ENCODE results near the gene TAS2R5.
"Not testable (repeated sequence)": the region's sequence is repeated elsewhere in the genome, so short reads cannot be mapped to it uniquely, and the experiment has no call there.

TAS2R5 gene

DNA sequence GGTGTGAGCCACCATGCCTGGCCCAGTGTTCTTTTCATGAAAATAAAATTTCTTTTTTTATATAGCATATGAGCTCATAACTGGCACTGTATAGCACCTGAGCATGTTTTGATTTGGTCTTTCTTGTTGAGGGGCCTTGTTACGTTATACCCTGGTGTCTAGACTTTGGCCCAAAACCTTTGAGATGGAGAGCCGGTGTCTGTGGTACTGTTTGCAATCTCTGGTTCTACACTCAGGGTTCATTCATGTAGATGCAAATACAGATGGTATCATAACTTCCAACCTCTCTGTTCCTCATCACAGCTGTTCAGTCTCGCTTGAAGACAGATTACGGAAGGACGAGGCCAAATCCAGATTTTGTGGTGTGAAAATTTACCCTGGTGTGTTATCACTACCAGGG is at the start of gene TAS2R5:
Gene TAS2R5 (plus strand): TSS at position 301 of the 400 bp plus-strand sequence. CDS start 145 bp downstream, outside the sequence.
- no peak for DNase-seq (ENCODE audit: low read depth)

DNA sequence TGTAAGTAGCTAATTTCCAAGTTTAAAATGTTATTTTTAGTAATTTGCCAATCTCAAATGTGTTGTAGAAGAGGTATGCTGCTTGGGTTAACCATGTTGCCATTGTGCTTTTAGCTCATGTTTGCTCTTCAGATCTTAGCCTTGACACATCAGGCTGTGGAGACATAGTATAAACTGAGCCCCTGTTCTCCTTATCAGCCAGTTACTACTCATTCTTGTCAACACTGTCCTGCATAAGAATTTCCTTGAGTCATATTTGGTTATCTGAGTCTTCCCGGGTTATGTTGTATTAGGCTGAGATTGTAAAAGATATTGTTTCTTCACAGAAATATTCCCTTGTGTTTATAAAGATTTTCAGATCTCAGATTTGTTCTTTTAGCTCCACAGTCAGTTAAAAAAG is 47.8 kb upstream of the TAS2R5 start:
- DNase-seq (ENCODE audit: low read depth), result no peak

GRCh38 chr7:141744131-141744530 is 45.9 kb upstream of the TAS2R5 start:
- no peak for DNase-seq (ENCODE audit: low read depth)

DNA sequence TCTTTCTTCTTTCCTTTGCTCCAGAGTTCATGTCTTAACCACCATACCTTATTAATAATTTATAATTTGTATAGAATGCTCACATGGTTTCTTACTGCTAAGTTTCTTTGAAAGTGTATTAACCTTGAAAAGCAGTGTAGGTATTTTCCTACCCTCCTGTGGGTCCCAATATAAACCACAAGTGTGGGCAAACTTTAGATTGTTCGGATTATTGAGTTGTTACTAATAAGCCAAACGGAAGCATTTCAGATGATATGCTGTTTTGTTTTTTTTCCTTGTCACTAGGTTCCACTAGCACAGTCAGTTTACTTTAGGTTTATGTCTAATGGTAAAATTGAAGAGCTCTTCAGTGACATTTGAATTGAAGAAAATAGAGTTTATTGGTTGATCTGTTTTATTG is 41.6 kb upstream of the TAS2R5 start:
- no peak for DNase-seq (ENCODE audit: low read depth)

- not testable (repeated sequence) for DNase-seq (ENCODE audit: low read depth)
Observed at GRCh38 chr7:141751904-141752303, 38.1 kb upstream of the TAS2R5 start.

GRCh38 chr7:141752634-141753033 is 37.4 kb upstream of the TAS2R5 start:
- no peak for DNase-seq (ENCODE audit: low read depth)

GRCh38 chr7:141754939-141755338 is 35.1 kb upstream of the TAS2R5 start:
- DNase-seq (ENCODE audit: low read depth), result no peak

GRCh38 chr7:141763797-141764196 is 26.2 kb upstream of the TAS2R5 start, which contains the start of gene TAS2R3:
TSS of gene TAS2R3 (plus strand) at chr7:141764097. CDS start at chr7:141764159, 62 bp downstream.
- DNase-seq (ENCODE audit: low read depth), result no peak

DNA sequence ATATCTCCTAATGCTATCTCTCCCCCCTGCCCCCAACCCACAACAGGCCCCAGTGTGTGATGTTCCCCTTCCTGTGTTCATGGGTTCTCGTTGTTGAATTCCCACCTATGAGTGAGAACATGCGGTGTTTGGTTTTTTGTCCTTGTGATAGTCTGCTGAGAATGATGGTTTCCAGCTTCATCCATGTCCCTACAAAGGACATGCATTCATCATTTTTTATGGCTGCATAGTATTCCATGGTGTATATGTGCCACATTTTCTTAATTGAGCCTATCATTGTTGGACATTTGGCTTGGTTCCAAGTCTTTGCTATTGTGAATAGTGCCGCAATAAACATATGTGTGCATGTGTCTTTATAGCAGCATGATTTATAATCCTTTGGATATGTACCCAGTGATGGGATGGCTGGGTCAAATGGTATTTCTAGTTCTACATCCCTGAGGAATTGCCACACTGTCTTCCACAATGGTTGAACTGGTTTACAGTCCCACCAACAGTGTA is 19.9 kb upstream of the TAS2R5 start:
- DNase-seq (ENCODE audit: low read depth), result not testable (repeated sequence)

- no peak for DNase-seq (ENCODE audit: low read depth)
Observed at GRCh38 chr7:141776374-141776773, 13.6 kb upstream of the TAS2R5 start, which contains the start of gene TAS2R4. TSS of gene TAS2R4 (plus strand) at chr7:141776674. CDS start at chr7:141778489, 1,815 bp downstream.

DNA sequence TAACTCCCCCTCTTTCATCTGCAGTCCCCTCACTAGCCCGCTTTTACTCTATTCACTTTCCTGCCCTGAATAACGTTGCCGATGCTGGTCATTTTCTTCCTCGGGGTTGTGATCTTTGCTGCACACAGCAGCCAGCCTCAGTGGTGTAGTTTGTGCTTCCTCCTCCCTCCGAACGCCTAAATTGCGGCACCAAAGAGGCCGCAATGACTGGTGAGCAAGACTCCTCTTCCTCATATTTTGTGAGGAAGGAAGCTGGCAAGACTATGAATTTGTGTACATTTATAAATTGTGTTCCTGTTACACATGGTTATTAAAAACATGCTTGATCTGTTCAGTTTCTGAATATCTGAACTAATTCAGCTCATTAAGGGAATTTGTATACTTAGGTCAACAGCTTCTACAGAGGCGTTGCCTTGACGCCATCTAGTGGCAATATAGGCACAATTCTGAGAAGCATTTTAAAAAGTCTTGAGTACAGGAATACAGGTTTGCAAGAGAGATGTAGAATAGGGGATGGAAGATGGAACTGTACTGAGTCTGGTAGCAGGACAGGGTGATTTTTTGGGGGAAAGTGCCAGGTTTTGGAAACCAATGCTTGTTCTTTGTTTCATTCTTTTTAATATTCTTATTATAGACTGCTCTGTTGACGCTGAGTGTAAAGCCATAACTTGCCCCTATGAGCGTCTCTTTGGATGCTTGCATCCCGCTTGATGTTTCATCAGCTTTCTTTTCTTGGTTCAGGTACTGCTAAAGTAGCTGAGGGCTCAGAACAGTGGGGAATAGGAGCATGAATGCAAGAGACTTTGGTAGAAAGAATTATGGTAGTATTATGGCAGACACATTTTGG is 4.1 kb upstream of the TAS2R5 start:
- no peak for DNase-seq (ENCODE audit: low read depth)

GRCh38 chr7:141788296-141788695 is 1.7 kb upstream of the TAS2R5 start:
- DNase-seq (ENCODE audit: low read depth), result no peak

DNA sequence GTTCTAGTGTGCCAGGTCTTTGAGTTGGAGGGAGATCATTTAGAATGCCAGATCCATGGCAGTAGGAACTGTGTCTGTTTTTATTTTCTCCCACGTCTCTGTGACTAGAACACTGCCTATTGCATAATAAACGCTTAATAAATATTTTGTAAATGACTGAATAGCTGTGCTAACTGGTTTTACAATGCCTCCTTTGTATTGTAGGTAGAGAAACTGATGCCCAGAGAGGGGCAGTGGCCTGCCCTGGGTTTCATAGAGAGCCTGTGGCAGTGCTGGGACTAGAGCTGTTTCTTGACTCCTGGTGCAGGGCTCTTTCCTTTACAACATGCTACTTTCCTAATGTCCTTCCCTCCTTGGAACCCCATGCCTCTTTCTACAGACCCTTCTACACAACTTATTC is 2.5 kb downstream of the TAS2R5 start:
- no peak for DNase-seq (ENCODE audit: low read depth)

DNA sequence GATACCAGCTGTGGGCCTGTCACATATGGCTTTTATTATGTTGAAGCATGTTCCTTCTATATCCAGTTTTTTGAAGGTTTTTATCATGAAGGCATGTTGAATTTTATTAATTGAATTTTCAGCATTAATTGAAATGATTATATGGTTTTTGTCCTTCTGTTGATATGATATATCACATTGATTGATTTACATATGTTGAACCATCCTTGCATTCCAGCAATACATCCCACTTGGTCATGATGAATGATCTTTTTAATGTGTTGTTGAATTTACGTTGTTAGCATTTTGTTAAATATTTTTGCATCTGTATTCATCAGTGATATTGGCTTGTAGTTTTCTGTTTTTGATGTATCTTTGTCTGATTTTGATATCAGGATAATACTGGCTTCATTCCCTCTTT is 30.1 kb downstream of the TAS2R5 start:
- DNase-seq (ENCODE audit: low read depth), result no peak

GRCh38 chr7:141822432-141822831 is 32.4 kb downstream of the TAS2R5 start:
- not testable (repeated sequence) for DNase-seq (ENCODE audit: low read depth)

DNA sequence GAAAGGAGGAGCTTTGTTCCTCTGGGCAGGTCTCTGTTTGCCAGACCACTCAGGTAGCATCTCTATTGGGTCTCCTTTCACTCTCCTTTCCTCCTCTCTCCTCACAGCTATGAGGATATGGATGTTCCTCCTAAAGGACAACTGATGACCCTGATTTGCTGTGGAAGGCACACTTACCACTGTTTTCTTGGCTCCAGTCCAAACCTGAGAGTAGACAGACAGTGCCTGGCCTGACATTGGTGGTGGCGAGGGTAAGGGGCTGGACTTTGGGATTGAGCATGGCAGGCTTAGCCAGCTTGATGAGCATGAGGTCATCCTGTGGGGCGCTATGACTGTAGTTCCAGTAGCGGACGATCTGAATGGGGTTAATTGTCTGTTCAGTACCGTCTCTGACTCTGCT is 47.7 kb downstream of the TAS2R5 start:
- DNase-seq (ENCODE audit: low read depth), result no peak

GRCh38 chr7:141838581-141838980 is 48.6 kb downstream of the TAS2R5 start:
- DNase-seq (ENCODE audit: low read depth), result no peak

DNA sequence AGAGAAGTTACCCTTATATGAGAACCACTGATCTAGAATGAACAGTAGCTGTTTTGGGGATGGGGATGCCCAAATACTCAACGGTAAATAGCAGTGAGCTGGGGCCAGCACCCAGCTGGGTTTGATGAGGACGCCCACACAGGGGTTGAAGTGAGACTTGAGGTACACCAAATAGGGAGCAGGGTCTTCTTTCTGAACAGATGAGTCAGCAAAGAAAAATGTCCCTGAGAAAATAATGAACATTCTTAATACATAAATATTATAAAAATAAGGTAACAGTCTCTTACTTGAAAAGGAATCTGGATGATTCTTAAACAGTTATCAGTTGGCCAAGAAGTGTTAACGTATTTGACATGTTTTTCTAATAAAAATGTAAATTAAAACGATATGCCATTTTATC is 49.2 kb downstream of the TAS2R5 start:
- no peak for DNase-seq (ENCODE audit: low read depth)

DNA sequence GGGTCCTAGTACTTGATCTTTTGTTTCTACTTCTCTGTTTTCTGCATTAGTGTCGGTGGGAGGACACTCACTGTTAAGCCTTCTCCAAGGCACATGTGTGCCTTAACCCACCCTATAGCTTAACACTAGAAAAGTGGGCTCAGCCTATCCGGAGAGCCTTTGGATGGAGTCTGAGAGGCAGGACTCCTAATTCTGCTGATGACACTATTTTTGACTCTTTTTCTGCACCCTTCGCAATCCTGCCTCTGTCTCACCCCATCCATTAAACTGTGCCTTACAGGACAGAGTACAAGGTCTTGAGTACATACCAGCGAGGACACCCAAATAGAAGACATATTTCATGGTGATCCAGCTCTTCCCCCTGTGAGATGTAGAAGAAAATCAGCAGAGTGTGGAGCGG is 50.7 kb downstream of the TAS2R5 start:
- DNase-seq (ENCODE audit: low read depth), result no peak

All from stimulated activated CD8-positive, alpha-beta memory T cell treated with anti-CD3 and anti-CD28 coated beads, Interleukin-7, amount 100 ng/mL, for 24 hours (primary cell).